ENCODE results near the gene RBM4B.

Gene RBM4B

GRCh38 chr11:66639066-66639813 is 38.4 kb downstream of the RBM4B start:
- peak; percentile 20 for DNase-seq

GRCh38 chr11:66638177-66639065 is 39.3 kb downstream of the RBM4B start, which contains the start of gene RBM4:
RBM4 (plus strand) TSS chr11:66638703; CDS start chr11:66639712, 1,009 bp downstream.
- peak; percentile 92 for DNase-seq

GRCh38 chr11:66637557-66638176 is 40.0 kb downstream of the RBM4B start:
- no peak for DNase-seq

- DNase-seq: no peak
Observed at GRCh38 chr11:66636411-66636810, 41.3 kb downstream of the RBM4B start.

- no peak for DNase-seq
Observed at GRCh38 chr11:66632952-66633351, 44.7 kb downstream of the RBM4B start.

- no peak for DNase-seq
Observed at GRCh38 chr11:66631883-66632282, 45.8 kb downstream of the RBM4B start.

- no peak for DNase-seq
Observed at GRCh38 chr11:66629356-66629755, 48.3 kb downstream of the RBM4B start.

- DNase-seq: no peak
Observed at GRCh38 chr11:66628061-66628603, 49.6 kb downstream of the RBM4B start.

- DNase-seq: no peak
Observed at GRCh38 chr11:66626926-66627325, 50.8 kb downstream of the RBM4B start.

- DNase-seq: no peak
Observed at GRCh38 chr11:66626382-66626781, 51.3 kb downstream of the RBM4B start.

- no peak for DNase-seq
Observed at GRCh38 chr11:66625752-66626149, 51.9 kb downstream of the RBM4B start.

- DNase-seq: no peak
Observed at GRCh38 chr11:66625041-66625751, 52.5 kb downstream of the RBM4B start.

GRCh38 chr11:66624450-66624849 is 53.2 kb downstream of the RBM4B start:
- no peak for DNase-seq

- no peak for DNase-seq
Observed at GRCh38 chr11:66619080-66619554, 58.6 kb downstream of the RBM4B start.

GRCh38 chr11:66617155-66617834 is 60.4 kb downstream of the RBM4B start:
- DNase-seq: no peak

- DNase-seq: peak; percentile 94
Observed at GRCh38 chr11:66616379-66617154, 61.1 kb downstream of the RBM4B start, which contains the start of gene RBM14. RBM14 (plus strand) TSS chr11:66616630; CDS start chr11:66616721, 91 bp downstream.
